Testis (tissue), 3 donors: ENCODE results near the gene ACSM6. TPM values are rescaled to one million over a fixed set of nuclear protein-coding genes. Genes with fewer than 3 reads are reported as not detected.

Experiments used
- DNase-seq: peaks from one replicate; pipeline ENCODE4 v3.0.0-alpha.2; 2019
- H3K27ac ChIP-seq, 2 donors: fragments of 200-600 bp; sonication (generic); one replicate each; pipeline ENCODE4 v1.5.1; 2019
- H3K27me3 ChIP-seq: fragments of 200-600 bp; sonication (generic); one replicate; pipeline ENCODE4 v1.5.1; 2019
- H3K36me3 ChIP-seq: fragments of 200-600 bp; sonication (generic); one replicate; pipeline ENCODE4 v1.5.1; 2017; ENCODE audit warnings: low read depth; ENCODE audit errors: missing control alignments
- H3K4me1 ChIP-seq: fragments of 200-600 bp; sonication (generic); one replicate; pipeline ENCODE4 v1.5.1; 2019
- H3K4me3 ChIP-seq, 2 donors: fragments of 200-600 bp; sonication (generic); one replicate each; pipeline ENCODE4 v1.5.1; 2017 to 2019
- H3K9me3 ChIP-seq: fragments of 200-600 bp; sonication (generic); one replicate; pipeline ENCODE4 v1.5.1; 2017
- CTCF ChIP-seq, 3 experiments: fragments of 450-650 bp in 2 of 3; fragments of 200-600 bp in 1 of 3; sonication (generic) in 1 of 3; IDR thresholded peaks; one replicate each; pipeline ENCODE4 v1.5.1; 2016 to 2019; ENCODE audit warnings: antibody characterized with exemption in 3 of 3, mild to moderate bottlenecking in 2 of 3, moderate library complexity in 1 of 3
- POLR2A ChIP-seq: fragments of 450-650 bp; IDR thresholded peaks from one replicate; pipeline ENCODE4 v1.6.1; 2017; ENCODE audit warnings: antibody characterized with exemption, mild to moderate bottlenecking, moderate library complexity
- WGBS, 2 donors: methylation state at CpG; one replicate each; pipeline ENCODE4 v1.1.5; 2018; 5-methylcytosine and 5-hydroxymethylcytosine counted together
- intact Hi-C: fragments of 100-400 bp; cut with DNase I; formaldehyde crosslinking; loops from one replicate; pipeline ENCODE4 v1.15.1; 2023; ENCODE audit warnings: low total_unique reads
- polyA plus RNA-seq: library from polyadenylated mRNA; stranded (reverse); fragments of 350-450 nt; fragmentation: Illumina TruSeq; extraction: RNeasy Lipid Tissue Mini Kit (QIAGEN cat#74804); gene quantifications from one replicate; pipeline ENCODE4 v1.2.3, GENCODE V29; 2014; ENCODE audit warnings: low read depth, low replicate concordance; ENCODE audit not compliant: insufficient read depth
- total RNA-seq, 2 donors: library from RNA; depleted of rRNA; stranded (reverse); fragments of >200 nt; gene quantifications; one replicate each; pipeline ENCODE4 v1.2.3, GENCODE V29; 2016

ACSM6 gene
- total and polyA plus RNA-seq, 3 donors from 2014 or later = not detected

DNA sequence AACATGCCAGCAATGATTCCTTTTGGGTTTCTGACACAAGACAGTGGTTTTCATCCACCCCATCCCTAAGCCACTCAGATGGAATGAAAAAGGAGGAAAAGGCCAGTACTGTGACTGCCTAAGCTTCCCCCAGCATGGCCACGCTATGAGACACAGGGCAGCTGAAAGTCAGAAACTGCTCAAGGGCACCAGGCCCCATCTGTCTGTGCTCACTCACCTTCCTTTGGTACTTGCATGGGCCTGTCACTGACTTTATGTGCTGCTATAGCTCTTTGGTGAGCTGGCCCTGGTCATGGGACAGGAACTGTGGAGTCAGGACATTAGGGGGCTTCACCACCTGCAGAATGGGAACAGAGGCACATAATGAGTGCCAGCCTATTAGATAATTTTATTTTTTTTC lies 21.2 kb upstream of the ACSM6 start:
- H3K36me3 ChIP-seq = no peaks in the 10 kb centered on the region
- no peak for DNase-seq
- no peak for TF ChIP-seq CTCF (IDR thresholded peaks at IDR 0.05)
- no peak for TF ChIP-seq POLR2A
- no peak overlapping the region for H3K27ac ChIP-seq
- H3K27me3 ChIP-seq = no peaks in the 10 kb centered on the region
- H3K4me3 ChIP-seq = no peak overlapping the region
- intact Hi-C loops = no loop called here
- no peaks in the 10 kb centered on the region for H3K9me3 ChIP-seq
- H3K4me1 ChIP-seq = no peaks in the 10 kb centered on the region
- 75 to 95% methylated on average over 1 of the region's 1 CpG for WGBS, 2 donors

DNA sequence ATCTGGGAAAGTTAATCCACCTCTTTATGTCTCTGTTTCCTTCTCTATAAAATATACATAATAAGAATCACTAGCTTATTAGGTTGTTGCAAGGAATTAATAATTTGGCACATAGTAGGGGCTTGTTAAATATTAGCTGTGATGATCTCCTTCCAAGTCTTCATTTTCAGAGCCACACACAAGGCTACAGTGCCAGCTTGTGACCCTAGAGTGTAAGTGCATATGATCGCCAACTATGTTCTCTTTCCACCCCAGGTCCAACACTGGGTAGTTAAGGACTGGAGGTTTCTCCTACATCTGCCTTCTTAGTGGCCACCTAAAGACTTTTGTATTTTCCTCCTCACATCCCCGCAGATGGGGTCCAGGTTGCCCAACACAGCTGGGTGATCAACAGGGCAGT lies 17.9 kb upstream of the ACSM6 start:
- no peak for DNase-seq
- intact Hi-C loops = no loop called here
- Histone ChIP-seq H3K4me1 (no peaks in the 10 kb centered on the region), H3K36me3 (no peaks in the 10 kb centered on the region), H3K9me3 (no peaks in the 10 kb centered on the region), H3K27ac (no peak overlapping the region), H3K4me3 (no peak overlapping the region), H3K27me3 (no peaks in the 10 kb centered on the region)
- no peak for TF ChIP-seq POLR2A
- TF ChIP-seq CTCF (IDR thresholded peaks at IDR 0.05) = no peak
- WGBS, 2 donors = 93 to 98% methylated on average over 2 of the region's 2 CpGs

- Histone ChIP-seq H3K4me1 (no peaks in the 10 kb centered on the region), H3K9me3 (no peaks in the 10 kb centered on the region), H3K4me3 (no peak overlapping the region), H3K27me3 (no peaks in the 10 kb centered on the region), H3K27ac (no peak overlapping the region), H3K36me3 (no peaks in the 10 kb centered on the region)
- no peak for DNase-seq
- TF ChIP-seq CTCF (IDR thresholded peaks at IDR 0.05) (no peak), POLR2A (no peak)
- intact Hi-C loops = no loop called here
Measured at GRCh38 chr10:95177429-95177828, 16.6 kb upstream of the ACSM6 start.

DNA sequence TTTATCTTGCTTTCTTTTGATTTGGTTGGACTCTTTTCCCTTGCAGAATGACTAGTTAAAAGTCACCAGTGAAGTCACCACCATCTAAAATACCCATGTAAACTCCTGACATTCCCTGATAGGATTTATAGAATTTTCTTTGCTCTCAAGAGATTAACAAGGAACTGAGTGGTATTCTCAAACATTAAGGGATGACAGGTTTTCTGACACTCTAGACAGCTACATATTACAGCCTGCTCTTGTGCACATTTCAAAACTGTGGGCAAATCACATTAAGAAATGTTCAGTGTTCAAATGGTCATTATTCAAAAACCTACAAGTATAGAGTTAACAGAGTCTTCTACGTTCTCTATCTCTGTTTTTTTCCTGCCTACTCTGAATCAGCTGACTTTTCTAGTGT lies 15.8 kb upstream of the ACSM6 start:
- no peak overlapping the region for H3K4me3 ChIP-seq
- no peaks in the 10 kb centered on the region for H3K9me3 ChIP-seq
- intact Hi-C loops = no loop called here
- no peak for DNase-seq
- no peak for TF ChIP-seq POLR2A
- no peaks in the 10 kb centered on the region for H3K36me3 ChIP-seq
- no peaks in the 10 kb centered on the region for H3K27me3 ChIP-seq
- H3K27ac ChIP-seq = no peak overlapping the region
- no peaks in the 10 kb centered on the region for H3K4me1 ChIP-seq
- WGBS, 2 donors = 44% methylated on average over 1 of the region's 1 CpG

- 85 to 86% methylated on average over 1 of the region's 1 CpG for WGBS, 2 donors
- Histone ChIP-seq H3K4me1 (no peaks in the 10 kb centered on the region), H3K4me3 (no peak overlapping the region), H3K9me3 (no peaks in the 10 kb centered on the region), H3K27ac (no peak overlapping the region), H3K27me3 (no peaks in the 10 kb centered on the region), H3K36me3 (no peaks in the 10 kb centered on the region)
- DNase-seq = no peak
- TF ChIP-seq POLR2A (no peak), CTCF (IDR thresholded peaks at IDR 0.05) (no peak)
- intact Hi-C loops = no loop called here
Measured at GRCh38 chr10:95178797-95179196, 15.2 kb upstream of the ACSM6 start.
